H9 (cell line): ENCODE measurements around the gene RNF141. TPM values are rescaled to one million over a fixed set of nuclear protein-coding genes. Genes with fewer than 3 reads are reported as not detected.

Source experiments
- DNase-seq: peaks from one replicate; pipeline ENCODE4 v3.0.0-alpha.2; 2017
- H2AFZ ChIP-seq: one replicate; pipeline ENCODE4 v1.6.1; 2013; ENCODE audit warnings: mild to moderate bottlenecking, low read length, control low read depth, moderate library complexity
- H2AK5ac ChIP-seq: 2 replicates; pipeline ENCODE4 v1.6.1; 2013; ENCODE audit warnings: low read length, control low read depth, mixed read lengths; ENCODE audit not compliant: insufficient read length
- H2BK120ac ChIP-seq: one replicate; pipeline ENCODE4 v1.6.1; 2013; ENCODE audit warnings: low read depth, mild to moderate bottlenecking, low read length, control low read depth, inconsistent platforms; ENCODE audit not compliant: poor library complexity, severe bottlenecking
- H2BK12ac ChIP-seq: 2 replicates; pipeline ENCODE4 v1.6.1; 2013; ENCODE audit warnings: low read length, control low read depth, mixed read lengths, low read depth; ENCODE audit not compliant: insufficient read length
- H2BK15ac ChIP-seq: 2 replicates; pipeline ENCODE4 v1.6.1; 2013; ENCODE audit warnings: low read depth, low read length, control low read depth
- H2BK20ac ChIP-seq: one replicate; pipeline ENCODE4 v1.6.1; 2013; ENCODE audit warnings: low read depth, mild to moderate bottlenecking, low read length, control low read depth, inconsistent platforms; ENCODE audit not compliant: poor library complexity, severe bottlenecking
- H2BK5ac ChIP-seq: 2 replicates; pipeline ENCODE4 v1.6.1; 2013; ENCODE audit warnings: low read length, control low read depth, mixed read lengths; ENCODE audit not compliant: insufficient read length
- H3K14ac ChIP-seq: 2 replicates; pipeline ENCODE4 v1.6.1; 2013; ENCODE audit warnings: low read length, control low read depth; ENCODE audit not compliant: insufficient read depth
- H3K18ac ChIP-seq: 2 replicates; pipeline ENCODE4 v1.6.1; 2013; ENCODE audit warnings: low read depth, mild to moderate bottlenecking, mixed read lengths, low read length, control low read depth; ENCODE audit not compliant: insufficient read length
- H3K23ac ChIP-seq: 2 replicates; pipeline ENCODE4 v1.6.1; 2013; ENCODE audit warnings: low read length, control low read depth, mixed read lengths, low read depth; ENCODE audit not compliant: insufficient read length
- H3K23me2 ChIP-seq: 2 replicates; pipeline ENCODE4 v1.6.1; 2013; ENCODE audit warnings: low read depth, mild to moderate bottlenecking, mixed read lengths, low read length, control low read depth; ENCODE audit not compliant: insufficient read length, poor library complexity, severe bottlenecking
- H3K27ac ChIP-seq: 2 replicates; pipeline ENCODE4 v1.5.1; 2013; ENCODE audit warnings: low read length, control low read depth, mixed read lengths, low read depth; ENCODE audit not compliant: insufficient read length
- H3K27me3 ChIP-seq: 2 replicates; pipeline ENCODE4 v1.6.1; 2013; ENCODE audit warnings: low read length, control low read depth, inconsistent platforms; ENCODE audit not compliant: insufficient read depth
- H3K4ac ChIP-seq: 2 replicates; pipeline ENCODE4 v1.6.1; 2013; ENCODE audit warnings: low read depth, mild to moderate bottlenecking, control low read depth, inconsistent platforms, low read length, moderate library complexity
- H3K4me1 ChIP-seq: 2 replicates; pipeline ENCODE4 v1.6.1; 2013; ENCODE audit warnings: low read length, control low read depth, inconsistent platforms; ENCODE audit not compliant: insufficient read depth
- H3K4me2 ChIP-seq: 2 replicates; pipeline ENCODE4 v1.6.1; 2013; ENCODE audit warnings: low read length, control low read depth, mixed read lengths; ENCODE audit not compliant: insufficient read length, insufficient read depth
- H3K56ac ChIP-seq: 2 replicates; pipeline ENCODE4 v1.6.1; 2013; ENCODE audit warnings: low read depth, mild to moderate bottlenecking, mixed read lengths, low read length, control low read depth; ENCODE audit not compliant: insufficient read length
- H3K79me1 ChIP-seq: 2 replicates; pipeline ENCODE4 v1.6.1; 2013; ENCODE audit warnings: low read depth, mild to moderate bottlenecking, moderate library complexity, low read length, control low read depth, inconsistent platforms; ENCODE audit not compliant: insufficient read depth, poor library complexity, severe bottlenecking
- H3K79me2 ChIP-seq: 2 replicates; pipeline ENCODE4 v1.6.1; 2013; ENCODE audit warnings: low read length, control low read depth, inconsistent platforms; ENCODE audit not compliant: insufficient read depth
- H3K9ac ChIP-seq: 2 replicates; pipeline ENCODE4 v1.6.1; 2013; ENCODE audit warnings: low read length, control low read depth, mixed read lengths; ENCODE audit not compliant: insufficient read length; ENCODE audit errors: extremely low read depth
- H3K9me3 ChIP-seq: one replicate; pipeline ENCODE4 v1.6.1; 2013; ENCODE audit warnings: low read depth, low read length, inconsistent platforms; ENCODE audit not compliant: control insufficient read depth
- H3T11ph ChIP-seq: one replicate; pipeline ENCODE4 v1.6.1; 2013; ENCODE audit warnings: mild to moderate bottlenecking, low read length, control low read depth, inconsistent platforms
- H4K20me1 ChIP-seq: one replicate; pipeline ENCODE4 v1.6.1; 2013; ENCODE audit not compliant: control insufficient read depth, insufficient read length, insufficient read depth
- H4K5ac ChIP-seq: 2 replicates; pipeline ENCODE4 v1.6.1; 2013; ENCODE audit warnings: low read depth, mild to moderate bottlenecking, mixed read lengths, low read length, control low read depth; ENCODE audit not compliant: insufficient read length
- H4K8ac ChIP-seq: replicated peaks from 2 replicates; pipeline ENCODE4 v1.6.1; 2013; ENCODE audit warnings: low read length, control low read depth, mixed read lengths, low read depth; ENCODE audit not compliant: insufficient read length
- H4K91ac ChIP-seq: 2 replicates; pipeline ENCODE4 v1.6.1; 2013; ENCODE audit warnings: low read depth, mild to moderate bottlenecking, moderate library complexity, mixed read lengths, low read length, control low read depth; ENCODE audit not compliant: insufficient read length
- H3K27ac Mint-ChIP-seq, 3 experiments: 2 replicates in 2 of 3; 3 replicates in 1 of 3; pipeline ENCODE4 v1.8.0; 2020 to 2021; ENCODE audit warnings: mixed read lengths in 3 of 3, mild to moderate bottlenecking in 1 of 3, moderate library complexity in 1 of 3
- H3K27me3 Mint-ChIP-seq: 2 replicates; pipeline ENCODE4 v1.8.0; 2021; ENCODE audit warnings: low read depth, mild to moderate bottlenecking, moderate library complexity, mixed read lengths
- H3K36me3 Mint-ChIP-seq, 3 experiments: 2 replicates in 2 of 3; 3 replicates in 1 of 3; pipeline ENCODE4 v1.8.0; 2020 to 2021; ENCODE audit warnings: low read depth in 3 of 3, mixed read lengths in 3 of 3; ENCODE audit not compliant: insufficient read depth in 1 of 3
- H3K4me1 Mint-ChIP-seq, 2 experiments: 2 replicates each; pipeline ENCODE4 v1.8.0; 2020; ENCODE audit warnings: mixed read lengths in 2 of 2
- H3K4me3 Mint-ChIP-seq, 2 experiments: 2 replicates in 1 of 2; 3 replicates in 1 of 2; pipeline ENCODE4 v1.8.0; 2020 to 2021; ENCODE audit warnings: mild to moderate bottlenecking in 2 of 2, mixed read lengths in 2 of 2, moderate library complexity in 1 of 2
- H3K9me3 Mint-ChIP-seq, 2 experiments: 2 replicates in 1 of 2; 3 replicates in 1 of 2; pipeline ENCODE4 v1.8.0; 2020; ENCODE audit warnings: mild to moderate bottlenecking in 2 of 2, mixed read lengths in 2 of 2, moderate library complexity in 1 of 2
- CTCF ChIP-seq: fragments of 200-600 bp; sonication (generic); conservative IDR thresholded peaks from 3 replicates; pipeline ENCODE4 v1.8.0; 2021; ENCODE audit warnings: antibody characterized with exemption, mild to moderate bottlenecking
- WGBS: extraction: QIAGEN DNeasy Blood & Tissue Kit; methylation state at CpG from one replicate; pipeline ENCODE4 v1.1.7; 2013; ENCODE audit warnings: missing lambda C conversion rate, low lambda C conversion rate, mixed read lengths; ENCODE audit not compliant: insufficient read length; ENCODE audit errors: extremely low coverage; 5-methylcytosine and 5-hydroxymethylcytosine counted together
- total RNA-seq: library from RNA; stranded (reverse); gene quantifications from 2 replicates; pipeline ENCODE4 v1.2.1, GENCODE V29; 2021

RNF141 gene
- total RNA-seq, 1 experiment from 2014 or later, result 24.7 TPM

- no peaks in the 10 kb centered on the region for H3K79me1 ChIP-seq
- no peak overlapping the region for H4K91ac ChIP-seq
Observed at GRCh38 chr11:10532526-10532925, 8.5 kb downstream of the RNF141 start.

More at GRCh38 chr11:10532526-10532925, 8.5 kb downstream of the RNF141 start:
- Histone ChIP-seq H3K27ac (no peak overlapping the region), H3K18ac (no peak overlapping the region), H3T11ph (no peak overlapping the region), H3K4ac (no peak overlapping the region), H2AFZ (no peak overlapping the region), H4K8ac (no peak overlapping the region), H2AK5ac (no peak overlapping the region), H3K23me2 (no peaks in the 10 kb centered on the region), H3K27me3 (no peaks in the 10 kb centered on the region), H4K5ac (no peak overlapping the region), H3K4me1 (no peaks in the 10 kb centered on the region), H2BK12ac (no peak overlapping the region), H2BK20ac (no peak overlapping the region), H3K79me2 (no peaks in the 10 kb centered on the region), H3K56ac (no peak overlapping the region), H2BK120ac (no peak overlapping the region), H3K9ac (no peak overlapping the region), H3K4me2 (no peak overlapping the region), H3K14ac (no peak overlapping the region), H2BK15ac (no peak overlapping the region), H3K9me3 (no peaks in the 10 kb centered on the region), H4K20me1 (no peaks in the 10 kb centered on the region), H2BK5ac (no peak overlapping the region), H3K23ac (no peak overlapping the region)
- Mint-ChIP-seq H3K9me3 (no peaks in the 10 kb centered on the region), H3K27me3 (no peaks in the 10 kb centered on the region), H3K36me3 (peaks cover 0 to 23% (median 13%) of the 10 kb centered on the region in 3 experiments; a peak in 4 of 7 replicates), H3K27ac (no peak overlapping the region), H3K4me3 (no peak overlapping the region), H3K4me1 (no peaks in the 10 kb centered on the region)
- WGBS, result no CpG with 5 or more reads among the region's 2 CpGs
- TF ChIP-seq CTCF, result no peak
- DNase-seq, result no peak
